HG02884 (cell line): ENCODE data around the gene ANKK1.

Experiments used
- ATAC-seq: cut with Tn5 transposase; IDR thresholded peaks from one replicate; pipeline ENCODE4 v1.9.1; 2021; ENCODE audit warnings: mild to moderate bottlenecking, moderate library complexity; ENCODE audit not compliant: unreplicated experiment

ANKK1 gene, protein sequence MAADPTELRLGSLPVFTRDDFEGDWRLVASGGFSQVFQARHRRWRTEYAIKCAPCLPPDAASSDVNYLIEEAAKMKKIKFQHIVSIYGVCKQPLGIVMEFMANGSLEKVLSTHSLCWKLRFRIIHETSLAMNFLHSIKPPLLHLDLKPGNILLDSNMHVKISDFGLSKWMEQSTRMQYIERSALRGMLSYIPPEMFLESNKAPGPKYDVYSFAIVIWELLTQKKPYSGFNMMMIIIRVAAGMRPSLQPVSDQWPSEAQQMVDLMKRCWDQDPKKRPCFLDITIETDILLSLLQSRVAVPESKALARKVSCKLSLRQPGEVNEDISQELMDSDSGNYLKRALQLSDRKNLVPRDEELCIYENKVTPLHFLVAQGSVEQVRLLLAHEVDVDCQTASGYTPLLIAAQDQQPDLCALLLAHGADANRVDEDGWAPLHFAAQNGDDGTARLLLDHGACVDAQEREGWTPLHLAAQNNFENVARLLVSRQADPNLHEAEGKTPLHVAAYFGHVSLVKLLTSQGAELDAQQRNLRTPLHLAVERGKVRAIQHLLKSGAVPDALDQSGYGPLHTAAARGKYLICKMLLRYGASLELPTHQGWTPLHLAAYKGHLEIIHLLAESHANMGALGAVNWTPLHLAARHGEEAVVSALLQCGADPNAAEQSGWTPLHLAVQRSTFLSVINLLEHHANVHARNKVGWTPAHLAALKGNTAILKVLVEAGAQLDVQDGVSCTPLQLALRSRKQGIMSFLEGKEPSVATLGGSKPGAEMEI

DNA sequence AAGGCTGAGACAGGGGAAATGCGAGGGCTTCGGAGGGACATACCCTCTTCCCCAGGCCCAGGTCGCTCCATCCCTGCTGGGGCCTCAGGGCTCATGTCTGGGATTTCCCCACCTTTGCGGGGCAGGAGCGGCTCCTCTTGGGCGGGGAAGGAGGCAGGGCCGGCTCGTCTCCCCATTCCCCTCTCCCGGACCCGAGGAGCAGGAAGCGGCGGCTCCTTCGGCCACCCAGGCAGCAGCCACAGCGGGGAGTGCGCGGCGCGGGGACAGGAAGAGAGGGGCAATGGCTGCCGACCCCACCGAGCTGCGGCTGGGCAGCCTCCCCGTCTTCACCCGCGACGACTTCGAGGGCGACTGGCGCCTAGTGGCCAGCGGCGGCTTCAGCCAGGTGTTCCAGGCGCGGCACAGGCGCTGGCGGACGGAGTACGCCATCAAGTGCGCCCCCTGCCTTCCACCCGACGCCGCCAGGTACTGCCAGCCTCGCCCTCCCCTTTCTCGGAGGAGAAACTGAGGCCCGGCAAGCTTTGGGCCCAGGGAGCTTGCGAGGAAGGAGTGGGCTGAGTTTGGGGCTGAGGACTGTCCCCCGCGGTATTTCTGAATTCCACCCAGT, at the start of gene ANKK1:
Gene ANKK1, plus strand, starts transcription at position 175 of the 607 bp plus-strand sequence. Its CDS starts 106 bp downstream, at position 281.
- ATAC-seq, result no peak

DNA sequence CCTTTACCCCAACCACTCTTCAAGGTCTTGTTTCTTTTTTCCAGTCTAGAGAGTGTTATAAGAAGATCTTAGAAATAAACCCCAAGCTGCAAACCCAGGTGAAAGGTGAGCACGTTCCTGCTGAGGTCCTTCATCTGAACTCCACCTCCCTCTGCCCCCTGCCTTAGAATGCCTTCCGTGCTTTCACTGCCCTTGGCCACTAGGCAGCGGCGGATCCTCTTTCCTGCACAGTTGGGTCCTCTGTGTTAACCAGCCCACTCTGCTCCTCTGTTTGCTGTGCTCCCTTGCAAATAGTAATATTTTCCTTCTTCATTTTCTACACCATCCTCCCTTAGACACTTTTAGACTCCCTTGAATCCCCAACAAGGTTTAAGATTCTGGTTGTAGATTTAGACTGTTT, 48.8 kb upstream of the ANKK1 start:
- ATAC-seq, result no peak

DNA sequence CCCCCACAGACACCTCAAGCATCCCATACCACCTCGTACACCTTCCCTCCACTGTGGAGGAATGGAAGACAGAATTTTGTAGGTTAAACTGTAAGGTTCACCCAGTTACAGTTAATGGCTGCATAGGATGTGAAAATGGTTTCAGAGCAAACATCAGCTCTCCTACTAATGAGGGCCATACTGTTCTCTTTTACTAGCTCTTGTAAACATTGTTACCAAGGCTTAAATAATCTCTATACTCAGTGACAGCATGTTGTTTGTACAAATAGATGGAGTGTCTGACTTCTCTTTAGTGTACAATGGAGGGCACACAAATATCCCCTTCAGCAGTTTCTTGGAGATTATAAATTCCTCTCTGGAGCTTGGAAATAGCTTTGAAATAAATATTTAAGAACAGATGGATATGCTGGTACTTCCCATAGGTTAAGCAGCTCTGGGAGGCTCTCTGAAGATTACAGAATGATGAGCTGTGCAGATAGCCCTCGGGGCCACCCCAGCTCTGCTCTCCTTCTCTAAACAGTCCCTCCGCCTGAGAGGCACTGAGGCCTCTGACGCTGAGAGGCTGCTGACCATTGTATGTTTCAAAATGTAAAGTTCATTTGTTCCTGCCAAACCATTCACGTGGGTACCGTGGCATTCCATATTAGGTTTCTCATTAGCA, 47.5 kb upstream of the ANKK1 start:
- no peak for ATAC-seq

DNA sequence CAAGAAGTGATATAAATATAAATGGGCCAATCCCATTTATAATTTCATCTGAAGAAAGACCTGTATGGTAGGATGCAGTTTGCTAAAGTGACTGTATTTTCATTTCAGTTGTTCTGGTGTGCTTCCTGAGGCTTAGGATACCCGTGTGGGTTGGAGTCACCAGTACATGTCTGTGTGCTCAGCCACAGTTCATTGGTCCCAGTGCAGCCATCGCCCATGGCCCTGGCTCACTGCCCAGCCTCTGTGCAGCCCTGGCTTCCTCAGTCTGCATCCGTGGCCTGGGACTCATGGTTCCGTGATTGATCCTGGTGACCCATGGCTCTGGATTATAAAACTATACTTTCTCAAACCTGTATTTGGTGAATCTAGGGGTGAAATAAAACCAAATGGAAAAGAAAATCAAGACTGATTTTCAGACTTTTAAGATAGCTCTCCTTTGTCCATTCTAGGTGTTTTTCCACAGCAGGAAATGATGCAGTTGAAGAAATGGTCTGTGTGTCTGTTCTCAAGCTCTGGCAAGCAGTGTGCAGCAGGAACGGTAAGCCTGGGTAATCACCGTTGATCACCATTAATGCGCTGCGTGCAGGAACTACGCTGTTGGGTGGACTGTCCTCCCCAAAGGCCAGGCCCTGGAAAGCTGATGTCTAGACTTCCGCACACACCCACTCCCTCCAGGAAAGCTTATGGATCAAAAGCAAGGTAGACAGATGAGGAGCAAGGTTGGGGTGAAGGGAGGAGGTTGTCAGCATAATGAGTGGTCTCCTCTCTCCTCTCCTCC, 46.0 kb upstream of the ANKK1 start:
- no peak for ATAC-seq

DNA sequence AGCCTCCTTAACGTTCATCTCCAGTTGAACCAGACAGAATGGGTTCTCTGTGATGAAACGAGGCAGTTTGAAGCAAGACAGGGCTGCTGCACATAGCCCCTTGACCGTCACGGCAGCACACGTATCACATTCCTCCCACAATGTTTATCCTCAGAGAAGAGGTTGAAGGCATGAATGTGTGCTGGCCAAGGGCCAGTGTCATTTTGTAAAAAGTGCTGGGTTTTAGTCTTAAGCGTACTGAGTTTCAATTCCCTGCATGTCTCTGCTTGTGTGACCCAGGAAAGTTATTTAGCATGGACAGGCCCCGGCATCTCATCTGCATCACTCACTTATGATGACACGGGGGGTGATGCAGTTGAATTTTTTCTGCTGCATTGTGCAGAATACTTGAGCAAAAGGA, 41.6 kb upstream of the ANKK1 start:
- ATAC-seq, result no peak

DNA sequence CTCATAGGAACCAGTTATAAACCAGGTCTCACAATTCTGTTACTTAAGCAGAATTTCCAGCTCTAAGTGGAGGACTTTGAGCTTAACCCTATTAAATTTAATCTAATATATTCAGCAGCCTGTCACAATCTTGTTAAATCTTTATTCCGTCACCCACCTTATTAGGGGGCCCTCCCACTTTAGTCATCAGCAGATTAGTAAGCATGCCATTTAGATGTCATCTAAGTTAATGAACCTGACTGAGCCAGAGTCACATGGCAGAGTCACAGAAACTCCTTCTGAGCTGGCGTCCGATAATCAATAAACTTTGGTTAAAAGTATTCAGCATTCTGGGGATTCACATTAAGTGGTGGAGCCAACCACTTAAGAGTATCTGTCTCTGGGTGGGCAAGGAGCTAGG, 38.1 kb upstream of the ANKK1 start:
- no peak for ATAC-seq

DNA sequence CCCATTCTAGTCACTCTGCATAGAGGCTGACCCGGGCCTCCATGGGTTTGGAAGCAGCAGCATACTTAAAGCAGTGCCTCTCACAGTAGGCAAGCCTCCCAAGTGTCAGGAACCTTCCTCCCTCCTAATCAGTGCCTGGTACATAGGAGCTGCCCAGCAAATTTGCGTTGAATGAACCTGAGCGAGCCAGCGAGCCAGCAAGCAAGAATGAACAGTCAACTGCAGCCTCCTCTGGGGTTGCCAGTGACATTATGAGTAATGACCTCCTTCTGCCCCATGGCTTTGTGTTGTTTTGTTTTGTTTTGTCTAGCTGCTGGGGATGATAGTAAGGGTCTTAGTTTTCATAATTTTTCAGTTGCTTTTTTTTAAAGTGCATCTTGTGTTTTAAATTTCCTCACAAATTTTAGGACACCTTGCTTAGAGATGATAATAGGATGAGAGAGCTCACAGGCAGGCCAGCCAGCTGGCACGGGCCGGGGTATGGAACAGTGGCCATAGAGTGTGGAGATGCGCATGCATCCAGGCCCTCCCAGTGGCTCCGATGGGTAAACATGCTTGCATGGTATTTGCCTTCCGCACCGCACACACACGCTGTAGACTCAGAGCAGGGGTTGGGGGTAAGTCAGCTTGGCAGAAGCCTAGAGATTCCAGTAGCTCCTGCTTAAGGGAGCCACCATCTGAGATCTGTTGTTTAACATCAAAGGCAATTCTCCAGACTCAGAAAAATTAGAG, 37.1 kb upstream of the ANKK1 start:
- ATAC-seq, result no peak

DNA sequence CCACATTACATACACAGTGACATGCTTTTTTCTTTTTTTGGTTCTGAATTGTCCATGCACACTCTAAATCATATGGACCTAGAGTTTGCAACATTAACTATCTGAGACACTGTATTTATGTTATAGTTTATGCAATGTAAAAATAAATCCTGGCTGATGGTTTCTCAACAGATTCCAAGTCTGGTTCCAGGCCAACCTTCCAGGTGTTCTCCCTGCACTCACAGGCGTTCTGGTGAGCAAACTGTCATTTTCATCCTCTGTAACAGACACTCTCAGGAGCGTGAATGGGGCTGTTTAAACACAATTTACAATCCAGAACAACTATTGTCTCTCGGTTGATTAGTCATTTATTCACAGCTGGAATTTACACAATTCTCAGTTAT, 36.5 kb upstream of the ANKK1 start:
- ATAC-seq, result no peak

DNA sequence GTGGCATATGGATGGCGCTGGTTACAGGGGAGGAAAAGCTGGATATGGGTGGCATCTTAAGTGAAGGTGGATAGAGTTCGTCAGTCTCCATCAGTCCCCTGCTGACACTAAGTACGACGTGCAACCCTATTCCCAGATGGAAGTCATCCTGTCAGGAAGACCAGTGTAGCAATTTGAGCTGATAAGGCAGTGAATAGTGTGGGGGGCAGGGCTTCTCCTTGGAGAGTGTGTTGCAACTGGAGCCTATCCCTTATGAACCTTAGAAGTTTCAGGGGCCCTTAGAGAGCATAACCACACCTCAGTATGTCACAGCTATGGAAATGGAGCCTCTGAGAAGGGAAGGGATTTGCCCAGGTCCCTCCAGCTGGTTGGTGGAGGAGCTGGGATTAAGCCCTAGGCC, 36.1 kb upstream of the ANKK1 start:
- ATAC-seq, result no peak

DNA sequence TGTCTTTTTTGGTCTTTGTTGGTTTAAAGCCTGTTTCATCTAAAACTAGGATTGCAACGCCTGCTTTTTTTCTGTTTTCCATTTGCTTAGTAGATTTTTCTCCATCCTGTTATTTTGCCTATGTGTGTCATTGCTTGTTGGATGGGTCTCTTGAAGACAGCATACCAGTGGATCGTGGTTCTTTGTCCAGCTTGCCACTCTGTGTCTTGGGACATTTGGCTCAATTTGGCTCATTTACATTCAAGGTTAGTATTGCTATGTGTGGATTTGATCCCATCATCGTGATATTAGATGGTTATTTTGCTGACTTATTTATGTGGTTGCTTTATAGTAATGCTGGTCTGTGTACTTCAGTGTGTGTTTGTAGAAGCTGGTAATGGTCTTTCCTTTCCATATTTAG, 31.4 kb upstream of the ANKK1 start:
- no peak for ATAC-seq

DNA sequence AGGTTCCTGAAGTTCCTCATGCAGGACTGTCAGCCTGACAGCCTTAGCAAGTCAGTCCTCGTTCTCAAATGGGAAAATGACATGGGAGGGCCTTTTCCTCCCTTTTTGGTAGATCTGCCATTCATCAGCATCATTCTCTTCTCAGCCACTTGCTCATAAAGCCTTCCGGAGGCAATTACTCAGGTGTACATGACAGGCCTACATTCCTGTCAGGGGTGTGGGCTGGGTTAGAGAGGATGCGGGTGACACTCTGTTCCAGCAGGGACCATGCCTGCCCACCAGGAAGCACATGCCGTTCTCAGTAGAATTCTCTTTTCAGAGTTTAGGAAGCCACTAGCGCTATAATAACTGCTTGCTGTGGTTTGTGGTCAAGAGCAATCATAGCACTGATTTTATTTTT, 24.2 kb upstream of the ANKK1 start:
- no peak for ATAC-seq

DNA sequence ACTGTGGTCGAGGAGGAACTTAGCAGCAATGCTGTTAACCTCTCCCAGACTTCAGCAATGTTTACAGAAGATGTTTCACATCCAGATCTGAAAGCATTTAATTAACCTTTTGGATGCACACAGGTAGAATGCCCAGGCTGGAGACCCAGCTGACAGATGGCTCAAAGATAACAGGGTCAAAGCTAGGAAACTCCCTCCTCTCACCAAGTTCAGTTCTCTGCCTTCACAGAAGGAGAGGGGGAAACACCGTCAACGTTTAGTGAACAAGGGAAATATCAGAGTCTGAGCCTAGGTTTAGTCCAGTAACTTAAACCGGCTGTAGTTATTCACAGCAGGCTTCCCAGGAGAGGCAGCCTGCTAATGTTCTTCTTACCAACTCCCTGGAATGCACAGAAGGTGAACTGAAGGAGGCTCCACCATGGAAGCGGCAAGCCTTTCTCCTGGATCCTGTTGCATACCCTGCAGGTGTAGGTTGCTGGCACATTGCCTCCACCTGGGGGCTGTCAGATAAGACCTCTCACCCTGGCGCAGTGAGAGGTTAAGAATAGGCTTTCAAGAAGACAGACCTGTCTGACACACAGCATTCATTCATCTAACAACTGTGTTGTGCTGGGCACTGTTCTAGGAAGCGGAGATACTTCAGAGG, 23.5 kb upstream of the ANKK1 start:
- no peak for ATAC-seq

DNA sequence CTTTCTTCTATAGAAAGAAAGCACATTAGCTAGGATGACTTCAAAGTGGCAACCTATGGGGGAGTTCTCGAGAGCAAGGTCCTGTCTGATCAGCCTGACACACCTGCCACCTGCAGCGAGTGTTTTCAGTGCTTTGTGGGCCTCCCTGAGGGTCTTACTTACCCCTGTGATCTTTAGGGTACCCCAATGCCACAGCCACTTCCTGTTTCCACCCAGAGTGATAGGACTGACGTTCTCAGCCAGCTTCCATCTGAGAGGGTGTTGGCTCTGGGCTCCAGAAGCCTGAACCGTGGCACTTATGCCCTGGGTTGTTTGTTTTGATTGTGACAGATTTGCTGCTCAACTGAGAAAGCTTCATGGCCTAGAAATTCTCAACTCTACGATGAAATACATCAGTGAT, 21.7 kb upstream of the ANKK1 start:
- ATAC-seq, result no peak

DNA sequence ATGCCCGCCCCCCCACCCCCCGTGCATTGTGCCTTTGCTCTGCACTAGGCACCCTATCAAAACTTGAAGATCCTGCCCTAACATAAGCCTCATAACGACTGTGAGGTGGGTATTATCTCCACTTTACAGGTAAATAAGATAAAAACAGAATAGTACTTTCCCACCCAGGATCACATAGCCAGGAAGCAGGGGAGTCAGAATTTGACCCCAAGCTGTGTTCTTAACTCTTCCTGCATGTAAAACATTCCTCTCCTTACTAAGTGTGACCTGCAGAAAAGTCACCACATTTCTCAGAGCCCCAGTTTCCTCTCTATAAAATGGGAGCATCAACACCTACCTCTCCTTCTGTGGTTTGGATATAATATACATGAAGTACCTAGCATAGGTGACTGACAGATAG, 18.2 kb upstream of the ANKK1 start:
- ATAC-seq, result no peak

DNA sequence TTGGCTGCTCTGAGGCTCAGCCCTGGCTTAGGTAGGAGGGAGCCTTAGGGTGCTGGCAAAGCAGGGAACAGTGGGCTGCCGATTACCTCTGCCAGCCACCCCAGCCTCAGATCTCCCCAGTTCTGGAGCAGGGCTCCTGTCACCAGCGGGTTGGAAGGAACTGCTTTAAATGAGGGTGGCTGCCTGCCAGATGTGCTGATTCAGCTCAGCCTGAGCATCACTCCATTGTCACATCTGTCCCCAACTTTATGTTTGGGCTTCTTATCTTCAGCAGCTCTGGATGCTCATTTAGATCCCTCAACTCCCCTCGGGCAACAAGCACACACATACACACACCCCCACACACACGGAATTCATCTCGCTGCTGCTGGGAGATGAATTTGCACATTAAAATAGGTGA, 16.9 kb upstream of the ANKK1 start:
- ATAC-seq, result no peak

DNA sequence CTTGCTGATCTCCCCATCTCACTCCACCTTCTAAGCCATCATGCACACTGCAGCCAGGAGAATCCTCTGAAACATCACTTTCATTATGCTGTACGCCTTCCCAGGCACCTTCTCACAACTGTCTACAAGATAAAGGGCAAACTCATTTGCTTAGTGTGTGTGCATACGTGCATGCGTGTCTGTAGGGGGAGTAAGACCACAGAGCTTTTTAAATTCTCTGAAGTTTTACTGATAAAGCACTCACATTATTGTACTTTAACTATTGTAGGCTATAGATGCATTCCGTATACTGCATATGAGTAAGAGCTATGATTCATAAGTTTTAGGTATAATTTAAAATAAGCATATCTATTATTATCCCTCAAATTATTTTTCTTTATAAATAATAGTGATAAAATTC, 15.3 kb upstream of the ANKK1 start:
- ATAC-seq, result no peak

DNA sequence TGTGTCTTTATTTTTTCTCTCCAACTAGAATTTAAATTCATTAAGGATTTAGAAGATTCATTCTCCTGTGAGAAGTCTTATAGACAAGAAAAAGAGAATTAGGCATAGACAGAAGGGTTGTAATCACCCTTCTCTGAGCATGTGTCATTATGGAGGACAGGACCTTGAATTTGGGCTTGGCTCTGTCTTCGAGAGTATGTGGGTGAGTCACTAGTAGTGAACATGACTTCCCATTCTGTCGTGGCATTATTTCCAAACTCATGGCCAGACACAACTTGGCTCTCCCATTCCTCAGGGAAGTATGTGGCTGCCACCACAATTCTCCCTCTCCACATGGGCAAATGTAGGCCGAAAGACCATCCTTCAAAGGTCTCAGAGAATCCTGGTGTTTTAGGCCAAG, 14.3 kb upstream of the ANKK1 start:
- ATAC-seq, result no peak

DNA sequence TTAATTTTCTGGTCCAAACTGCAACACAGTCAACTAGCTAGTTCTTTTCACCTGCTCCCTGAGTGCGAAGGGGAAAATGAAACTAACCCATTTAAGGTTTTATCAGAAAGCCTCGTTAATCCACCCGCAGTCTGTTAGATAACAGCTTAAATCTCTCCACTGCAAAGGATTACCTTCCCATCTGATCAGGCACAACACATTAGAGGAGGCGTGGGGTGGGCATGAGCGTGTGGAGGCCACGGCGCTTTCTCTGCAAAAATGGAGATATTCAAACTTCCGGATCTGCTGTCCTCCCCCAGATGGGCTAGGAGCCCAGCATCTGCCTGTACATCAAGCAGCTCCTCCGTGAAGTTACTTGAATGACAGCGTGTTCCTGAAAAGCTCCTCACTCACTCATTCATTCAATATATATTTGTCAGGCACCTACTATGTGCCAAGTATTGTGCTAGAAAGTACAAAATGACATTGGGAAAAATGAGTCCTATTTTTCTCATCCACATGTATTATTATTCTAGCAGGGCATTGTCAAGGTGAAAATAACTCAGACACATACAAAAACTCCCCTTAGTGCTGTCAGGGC, 13.5 kb upstream of the ANKK1 start:
- no peak for ATAC-seq

DNA sequence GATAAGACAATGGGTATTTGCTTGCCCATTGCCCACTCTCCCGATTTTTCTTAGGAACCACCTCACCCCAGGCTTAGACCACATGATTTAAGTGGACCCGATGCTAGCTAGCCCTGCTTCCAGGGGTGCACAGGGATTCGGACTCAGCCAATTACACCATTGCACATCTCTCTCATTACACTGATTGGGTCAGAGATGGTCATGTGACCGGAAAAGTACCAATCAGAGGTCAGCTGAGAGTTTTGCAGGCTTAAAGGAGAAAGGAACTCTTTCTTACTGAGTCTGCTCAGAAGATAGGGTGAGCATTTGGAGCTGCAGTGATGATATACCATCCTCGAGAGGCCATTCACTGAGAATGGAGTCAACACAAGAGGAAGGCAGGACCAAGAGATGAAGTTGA, 12.2 kb upstream of the ANKK1 start:
- ATAC-seq, result no peak
